Neural cell (in vitro differentiated cells): ENCODE results near the gene RYR2.

Source experiments
- EP300 ChIP-seq: fragments of 450-650 bp; conservative IDR thresholded peaks from 2 replicates; pipeline ENCODE4 v1.6.1; 2014; ENCODE audit warnings: antibody characterized with exemption, mild to moderate bottlenecking, moderate library complexity; ENCODE audit not compliant: poor library complexity, severe bottlenecking
- POLR2AphosphoS5 ChIP-seq: IDR thresholded peaks from 2 replicates; pipeline ENCODE4 v1.6.1; 2012

- no peak for TF ChIP-seq POLR2AphosphoS5
- no peak for TF ChIP-seq EP300
These were observed 746.1 kb downstream of the RYR2 start for GRCh38 chr1:237788069-237788468.
